ENCODE data around the gene BID. TPM values are rescaled to one million over a fixed set of nuclear protein-coding genes. Genes with fewer than 3 reads are reported as not detected.

Gene BID
- total and polyA plus RNA-seq, 4 donors = 13.1 to 179 (median 37.5) TPM

- Histone ChIP-seq H3K4me3 (no peak overlapping the region), H3K27me3 (ENCODE audit: control insufficient read depth in 3 of 3, insufficient read depth in 3 of 3, low read length in 2 of 3) (no peaks in the 10 kb centered on the region), H3K36me3 (ENCODE audit: control insufficient read depth in 4 of 4, insufficient read depth in 4 of 4, low read length in 4 of 4) (peaks cover 4 to 26% (median 10%) of the 10 kb centered on the region in 4 donors), H3K9me3 (ENCODE audit: control insufficient read depth in 4 of 4, insufficient read depth in 3 of 4, low read length in 3 of 4) (no peaks in the 10 kb centered on the region), H3K9ac (ENCODE audit: insufficient read depth in 1 of 2, low read length in 2 of 2) (no peak overlapping the region), H3K27ac (ENCODE audit: low read depth in 1 of 2, low read length in 1 of 2) (no peak overlapping the region), H3K4me1 (ENCODE audit: control insufficient read depth in 5 of 5, insufficient read depth in 5 of 5, low read length in 5 of 5) (no peaks in the 10 kb centered on the region)
- no peak for ATAC-seq (ENCODE audit: insufficient read depth, low FRiP score)
- 93 to 96% methylated on average over 13 of the region's 13 CpGs for WGBS, 2 donors
- no peak for TF ChIP-seq CTCF (IDR thresholded peaks at IDR 0.05; ENCODE audit: control extremely low read depth, extremely low read depth)
- no peak for DNase-seq
Observed at GRCh38 chr22:17822087-17822486, 47.8 kb upstream of the BID start.

DNA sequence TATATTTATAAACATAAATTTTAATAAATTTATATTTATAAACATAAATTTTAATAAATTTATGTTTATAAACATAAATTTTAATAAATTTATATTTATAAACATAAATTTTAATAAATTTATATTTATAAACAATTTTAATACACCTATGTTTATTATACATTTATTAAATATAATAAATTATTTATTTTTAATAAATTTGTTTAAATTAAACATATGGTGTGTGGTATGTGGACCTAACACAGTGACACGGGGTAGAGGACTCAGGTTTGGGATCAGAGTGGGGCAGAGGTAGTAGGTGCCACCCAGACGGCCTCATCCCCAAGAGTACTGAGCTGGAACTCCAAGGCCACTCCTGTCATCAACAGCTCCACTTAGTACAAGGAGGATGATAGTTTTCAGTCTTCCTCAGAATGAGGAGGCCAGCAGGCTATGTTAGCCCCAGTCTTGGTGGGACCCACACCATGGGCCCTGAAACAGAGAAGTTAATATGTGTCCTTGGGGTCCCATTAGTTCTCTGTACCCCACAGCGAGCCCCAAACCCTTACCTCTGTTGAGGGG, 46.7 kb upstream of the BID start:
- Histone ChIP-seq H3K9me3 (ENCODE audit: control insufficient read depth in 4 of 4, insufficient read depth in 3 of 4, low read length in 3 of 4) (no peaks in the 10 kb centered on the region), H3K4me1 (ENCODE audit: control insufficient read depth in 5 of 5, insufficient read depth in 5 of 5, low read length in 5 of 5) (no peaks in the 10 kb centered on the region), H3K4me3 (no peak overlapping the region), H3K27ac (ENCODE audit: low read depth in 1 of 2, low read length in 1 of 2) (no peak overlapping the region), H3K27me3 (ENCODE audit: control insufficient read depth in 3 of 3, insufficient read depth in 3 of 3, low read length in 2 of 3) (no peaks in the 10 kb centered on the region), H3K9ac (ENCODE audit: insufficient read depth in 1 of 2, low read length in 2 of 2) (no peak overlapping the region), H3K36me3 (ENCODE audit: control insufficient read depth in 4 of 4, insufficient read depth in 4 of 4, low read length in 4 of 4) (peaks cover 4 to 23% (median 14%) of the 10 kb centered on the region in 4 donors)
- TF ChIP-seq CTCF (IDR thresholded peaks at IDR 0.05; ENCODE audit: control extremely low read depth, extremely low read depth) = no peak
- ATAC-seq (ENCODE audit: insufficient read depth, low FRiP score) = no peak
- DNase-seq = no peak
- WGBS, 2 donors = 93 to 97% methylated on average over 3 of the region's 3 CpGs

DNA sequence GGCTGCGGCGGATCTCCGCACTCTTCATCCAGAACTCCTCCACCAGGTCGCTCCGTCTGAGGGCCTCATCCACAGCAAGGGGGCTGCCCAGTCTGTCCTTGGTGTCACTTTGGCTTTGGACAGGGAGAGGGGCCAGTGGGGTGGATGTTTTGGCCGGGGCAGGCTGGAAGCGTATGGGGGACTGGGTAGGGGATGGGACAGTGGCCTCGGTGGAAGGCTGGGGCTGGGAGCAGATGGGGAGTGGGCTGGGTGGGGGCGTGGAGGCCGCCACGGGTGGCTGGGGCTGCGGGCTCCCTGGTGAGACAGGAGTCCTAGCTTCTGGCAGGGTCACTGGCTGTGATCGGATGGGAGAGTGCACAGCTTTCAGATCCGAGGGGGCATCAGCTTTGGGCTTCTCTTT, 44.4 kb upstream of the BID start:
- ATAC-seq (ENCODE audit: insufficient read depth, low FRiP score) = no peak
- WGBS, 2 donors = 93 to 96% methylated on average over 14 of the region's 14 CpGs
- H3K9ac ChIP-seq (ENCODE audit: insufficient read depth in 1 of 2, low read length in 2 of 2) = no peak overlapping the region
- H3K9me3 ChIP-seq (ENCODE audit: control insufficient read depth in 4 of 4, insufficient read depth in 3 of 4, low read length in 3 of 4) = no peaks in the 10 kb centered on the region
- H3K27ac ChIP-seq (ENCODE audit: low read depth in 1 of 2, low read length in 1 of 2) = no peak overlapping the region
- H3K4me3 ChIP-seq = no peak overlapping the region
- no peaks in the 10 kb centered on the region for H3K4me1 ChIP-seq (ENCODE audit: control insufficient read depth in 5 of 5, insufficient read depth in 5 of 5, low read length in 5 of 5)
- no peaks in the 10 kb centered on the region for H3K27me3 ChIP-seq (ENCODE audit: control insufficient read depth in 3 of 3, insufficient read depth in 3 of 3, low read length in 2 of 3)
- no peak for TF ChIP-seq CTCF (IDR thresholded peaks at IDR 0.05; ENCODE audit: control extremely low read depth, extremely low read depth)
- H3K36me3 ChIP-seq (ENCODE audit: control insufficient read depth in 4 of 4, insufficient read depth in 4 of 4, low read length in 4 of 4) = peaks cover 4 to 29% (median 17%) of the 10 kb centered on the region in 4 donors
- no peak for DNase-seq

- DNase-seq (no peak), ATAC-seq (ENCODE audit: insufficient read depth, low FRiP score) (no peak)
- Histone ChIP-seq H3K9me3 (ENCODE audit: control insufficient read depth in 4 of 4, insufficient read depth in 3 of 4, low read length in 3 of 4) (no peaks in the 10 kb centered on the region), H3K27ac (ENCODE audit: low read depth in 1 of 2, low read length in 1 of 2) (no peak overlapping the region), H3K4me1 (ENCODE audit: control insufficient read depth in 5 of 5, insufficient read depth in 5 of 5, low read length in 5 of 5) (no peaks in the 10 kb centered on the region), H3K4me3 (no peak overlapping the region), H3K36me3 (ENCODE audit: control insufficient read depth in 4 of 4, insufficient read depth in 4 of 4, low read length in 4 of 4) (peaks cover 4 to 29% (median 17%) of the 10 kb centered on the region in 4 donors), H3K27me3 (ENCODE audit: control insufficient read depth in 3 of 3, insufficient read depth in 3 of 3, low read length in 2 of 3) (no peaks in the 10 kb centered on the region), H3K9ac (ENCODE audit: insufficient read depth in 1 of 2, low read length in 2 of 2) (no peak overlapping the region)
- TF ChIP-seq CTCF (IDR thresholded peaks at IDR 0.05; ENCODE audit: control extremely low read depth, extremely low read depth) = no peak
- WGBS, 2 donors = 93 to 95% methylated on average over 13 to 25 of the region's 25 CpGs
Observed at GRCh38 chr22:17818180-17818579, 43.9 kb upstream of the BID start.

All from lung (tissue), 12 donors.